A549 (cell line): Measurements from ENCODE around the gene TMPRSS9. TPM values are rescaled to one million over a fixed set of nuclear protein-coding genes. Genes with fewer than 3 reads are reported as not detected.

Source experiments
- ATAC-seq, 2 experiments: fragments of 200-7000 bp in 1 of 2; fragments of >200 bp in 1 of 2; cut with Nextera tagmentation in 1 of 2; cut with Tn5 transposase in 1 of 2; 3 replicates each; pipeline versions ENCODE4 v1.8.0 to v1.9.1; 2018 to 2020; ENCODE audit warnings: mild to moderate bottlenecking in 1 of 2, moderate library complexity in 1 of 2
- CTCF ChIA-PET: fragments of 300-600 bp; sonication (Branson Sonifier 250); formaldehyde crosslinking; extraction: SDS; loops from one replicate; lab custom pipeline; 2021; ENCODE audit warnings: antibody characterized with exemption, inconsistent platforms; lab: Yijun Ruan, JAX
- POLR2A ChIA-PET: fragments of 350-600 bp; formaldehyde crosslinking; extraction: SDS; loops from one replicate; lab custom pipeline; 2021; ENCODE audit warnings: antibody characterized with exemption, inconsistent platforms; lab: Yijun Ruan, JAX
- DNase-seq, 2 experiments: peaks; one replicate each; pipeline versions ENCODE4 v3.0.0 to v3.0.0-alpha.2; 2011 to 2016; ENCODE audit warnings: low read depth in 1 of 2, low spot score in 1 of 2
- FAIRE-seq: peaks from 2 replicates; lab custom pipeline; 2011; peaks lifted over from hg19 to GRCh38; lab: Jason Lieb, UNC
- H3K27ac ChIP-seq, 2 experiments: fragments of >200 bp; sonication (Bioruptor Twin); formaldehyde crosslinking; 3 replicates each; pipeline ENCODE4 v1.5.1; 2016 to 2017
- H3K4me1 ChIP-seq: fragments of >200 bp; sonication (Bioruptor Twin); formaldehyde crosslinking; 3 replicates; pipeline ENCODE4 v1.6.1; 2016
- H3K4me2 ChIP-seq: fragments of >200 bp; sonication (Bioruptor Twin); formaldehyde crosslinking; 3 replicates; pipeline ENCODE4 v1.6.1; 2016
- H3K4me3 ChIP-seq: fragments of >200 bp; sonication (Bioruptor Twin); formaldehyde crosslinking; 3 replicates; pipeline ENCODE4 v1.5.1; 2016
- H3K9me3 ChIP-seq: fragments of >200 bp; sonication (Bioruptor Twin); formaldehyde crosslinking; 3 replicates; pipeline ENCODE4 v1.6.1; 2016
- CBX2 ChIP-seq: fragments of 200-600 bp; sonication (generic); IDR thresholded peaks from 2 replicates; pipeline ENCODE4 v1.6.1; 2016; ENCODE audit warnings: low read depth, mild to moderate bottlenecking, borderline replicate concordance
- CEBPB ChIP-seq, 2 experiments: fragments of >200 bp in 1 of 2; sonication (Bioruptor Twin) in 1 of 2; formaldehyde crosslinking in 1 of 2; IDR thresholded peaks; 2 replicates each; pipeline ENCODE4 v1.6.1; 2012 to 2016
- FOSL2 ChIP-seq, 2 experiments: fragments of 450-650 bp in 1 of 2; fragments of >200 bp in 1 of 2; sonication (Bioruptor Twin) in 1 of 2; formaldehyde crosslinking; IDR thresholded peaks; 2 replicates each; pipeline versions ENCODE4 v1.5.0 to v1.6.1; 2016 to 2020; ENCODE audit warnings: mild to moderate bottlenecking in 1 of 2, moderate library complexity in 1 of 2
- GATA3 ChIP-seq: IDR thresholded peaks from 2 replicates; pipeline ENCODE4 v1.6.1; 2012; ENCODE audit warnings: borderline replicate concordance
- HDAC2 ChIP-seq: fragments of 200-600 bp; sonication (generic); IDR thresholded peaks from 2 replicates; pipeline ENCODE4 v1.6.1; 2016
- HOXA7 ChIP-seq: fragments of 250-450 bp; sonication (Bioruptor Pico); IDR thresholded peaks from 2 replicates; pipeline ENCODE4 v1.5.0; 2020; ENCODE audit warnings: mild to moderate bottlenecking, moderate library complexity
- HOXB5 ChIP-seq: fragments of 250-450 bp; sonication (Bioruptor Pico); IDR thresholded peaks from 2 replicates; pipeline ENCODE4 v1.5.0; 2020; ENCODE audit warnings: mild to moderate bottlenecking, moderate library complexity
- JUN ChIP-seq, 2 experiments: fragments of >200 bp; sonication (Bioruptor Twin); formaldehyde crosslinking; IDR thresholded peaks; 2 replicates in 1 of 2; 3 replicates in 1 of 2; pipeline ENCODE4 v1.6.1; 2016 to 2017
- KDM1A ChIP-seq: fragments of 200-600 bp; sonication (generic); IDR thresholded peaks from 2 replicates; pipeline ENCODE4 v1.6.1; 2016; ENCODE audit warnings: low read depth, mild to moderate bottlenecking
- KDM5A ChIP-seq: fragments of 200-600 bp; sonication (generic); IDR thresholded peaks from 2 replicates; pipeline ENCODE4 v1.6.1; 2016; ENCODE audit warnings: antibody characterized with exemption, mild to moderate bottlenecking
- MAFK ChIP-seq: fragments of 450-650 bp; IDR thresholded peaks from 2 replicates; pipeline ENCODE4 v1.6.1; 2014; ENCODE audit not compliant: partially characterized antibody
- MAZ ChIP-seq: fragments of 150-350 bp; IDR thresholded peaks from 2 replicates; pipeline ENCODE4 v1.6.1; 2014; ENCODE audit warnings: antibody characterized with exemption, low read depth, low read length, borderline replicate concordance
- MYC ChIP-seq: IDR thresholded peaks from 2 replicates; pipeline ENCODE4 v1.6.1; 2012; ENCODE audit warnings: mild to moderate bottlenecking, inconsistent platforms, low read length, improper control_type of control experiment, borderline replicate concordance
- NPAS2 ChIP-seq: fragments of 250-450 bp; sonication (Bioruptor Pico); IDR thresholded peaks from 2 replicates; pipeline ENCODE4 v1.8.0; 2022; ENCODE audit warnings: mild to moderate bottlenecking, moderate library complexity, borderline replicate concordance
- PHF8 ChIP-seq: fragments of 200-600 bp; sonication (generic); IDR thresholded peaks from 2 replicates; pipeline ENCODE4 v1.6.1; 2016; ENCODE audit warnings: low read depth, mild to moderate bottlenecking, antibody characterized with exemption, moderate library complexity, borderline replicate concordance
- POLR2AphosphoS2 ChIP-seq: conservative IDR thresholded peaks from 2 replicates; pipeline ENCODE4 v1.6.1; 2012; ENCODE audit warnings: low read length, improper control_type of control experiment, inconsistent platforms
- RAD21 ChIP-seq, 2 experiments: fragments of >200 bp in 1 of 2; sonication (Bioruptor Twin) in 1 of 2; formaldehyde crosslinking in 1 of 2; IDR thresholded peaks in 1 of 2; conservative IDR thresholded peaks in 1 of 2; 2 replicates in 1 of 2; 3 replicates in 1 of 2; pipeline ENCODE4 v1.6.1; 2012 to 2018; ENCODE audit warnings: inconsistent platforms in 1 of 2
- RARB ChIP-seq: fragments of 250-450 bp; sonication (Bioruptor Pico); IDR thresholded peaks from 2 replicates; pipeline ENCODE4 v1.8.0; 2021; ENCODE audit warnings: mild to moderate bottlenecking, moderate library complexity
- SMC3 ChIP-seq: fragments of >200 bp; sonication (Bioruptor Twin); formaldehyde crosslinking; IDR thresholded peaks from 3 replicates; pipeline ENCODE4 v1.6.1; 2018; ENCODE audit warnings: inconsistent platforms
- SREBF2 ChIP-seq: fragments of 450-650 bp; IDR thresholded peaks from 2 replicates; pipeline ENCODE4 v1.6.1; 2014; ENCODE audit warnings: mild to moderate bottlenecking, moderate library complexity
- TP53 ChIP-seq: fragments of 250-450 bp; sonication (Bioruptor Pico); IDR thresholded peaks from 2 replicates; pipeline ENCODE4 v1.5.0; 2021; ENCODE audit warnings: mild to moderate bottlenecking, moderate library complexity
- ZC3H11A ChIP-seq: fragments of 450-650 bp; IDR thresholded peaks from 2 replicates; pipeline ENCODE4 v1.6.1; 2014; ENCODE audit warnings: antibody characterized with exemption, mild to moderate bottlenecking
- WGBS: methylation state at CpG from one replicate; pipeline ENCODE4 v1.1.6; 2017; ENCODE audit errors: missing lambda C conversion rate; 5-methylcytosine and 5-hydroxymethylcytosine counted together
- polyA plus RNA-seq, 4 experiments: library from polyadenylated mRNA; depleted of rRNA in 3 of 4; stranded (reverse); fragments of >200 nt; fragmentation: RNase III in 1 of 4; extraction: RNeasy Plus Mini Kit Qiagen cat#74134 plus additional on column Dnase treatment in 1 of 4; gene quantifications; 2 replicates in 3 of 4; 3 replicates in 1 of 4; pipeline ENCODE4 v1.2.3, GENCODE V29; 2011 to 2017
- TF ChIP-seq, protein P1 (sequence below): fragments of 450-650 bp; IDR thresholded peaks from 2 replicates; pipeline ENCODE4 v1.6.1; 2014; ENCODE audit warnings: antibody characterized with exemption
- TF ChIP-seq, protein P2 (sequence below): fragments of >200 bp; sonication (Bioruptor Twin); formaldehyde crosslinking; IDR thresholded peaks from 2 replicates; pipeline ENCODE4 v1.6.1; 2016
- TF ChIP-seq, protein P3 (sequence below): IDR thresholded peaks from 2 replicates; pipeline ENCODE4 v1.6.1; 2012; ENCODE audit warnings: low read depth, borderline replicate concordance
- TF ChIP-seq, protein P4 (sequence below): fragments of >200 bp; sonication (Bioruptor Twin); formaldehyde crosslinking; IDR thresholded peaks from 3 replicates; pipeline ENCODE4 v1.5.1; 2016

The TMPRSS9 gene
- polyA plus RNA-seq, 2 of the 4 experiments (the other 2 are of a cell fraction) = 0.01 TPM; not detected in 1

DNA sequence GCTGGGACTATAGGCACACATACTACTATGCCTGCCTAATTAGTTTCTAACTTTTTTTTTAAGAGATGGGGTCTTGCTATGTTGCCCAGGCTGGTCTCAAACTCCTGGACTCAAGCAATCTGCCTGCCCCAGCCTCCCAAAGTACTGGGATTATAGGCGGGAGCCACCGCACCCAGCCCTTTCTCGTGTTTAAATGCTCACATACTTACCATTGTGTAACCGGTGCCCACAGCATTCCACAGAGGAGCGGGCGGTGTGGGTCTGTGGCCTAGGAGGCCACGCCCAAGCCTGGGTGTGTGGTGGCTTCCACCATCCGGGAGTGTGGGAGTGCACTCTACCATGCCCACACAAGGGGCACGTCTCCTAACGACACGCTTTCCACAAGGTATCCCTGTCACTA lies 89.0 kb downstream of the TMPRSS9 start:
- Histone ChIP-seq H3K27ac (no peak overlapping the region), H3K4me1 (peaks cover 12% of the 10 kb centered on the region; the same call in 2 of the 3 replicates), H3K4me3 (no peak overlapping the region), H3K9me3 (no peaks in the 10 kb centered on the region), H3K4me2 (no peak overlapping the region)
- ATAC-seq (no peak), FAIRE-seq (no peak), DNase-seq (no peak)
- TF ChIP-seq ZC3H11A (no peak), MAFK (no peak), GATA3 (no peak), JUN (IDR thresholded peaks at IDR 0.05) (no peak), MYC (no peak), RAD21 (conservative IDR thresholded peaks at IDR 0.05 in 1 of 2, IDR thresholded peaks at IDR 0.05 in 1 of 2) (no peak), POLR2AphosphoS2 (no peak), NPAS2 (no peak), CEBPB (IDR thresholded peaks at IDR 0.05) (no peak), CBX2 (no peak), SMC3 (no peak), HOXB5 (CRISPR knock-in tag) (no peak), HDAC2 (no peak)
- TF ChIP-seq, protein P1, sequence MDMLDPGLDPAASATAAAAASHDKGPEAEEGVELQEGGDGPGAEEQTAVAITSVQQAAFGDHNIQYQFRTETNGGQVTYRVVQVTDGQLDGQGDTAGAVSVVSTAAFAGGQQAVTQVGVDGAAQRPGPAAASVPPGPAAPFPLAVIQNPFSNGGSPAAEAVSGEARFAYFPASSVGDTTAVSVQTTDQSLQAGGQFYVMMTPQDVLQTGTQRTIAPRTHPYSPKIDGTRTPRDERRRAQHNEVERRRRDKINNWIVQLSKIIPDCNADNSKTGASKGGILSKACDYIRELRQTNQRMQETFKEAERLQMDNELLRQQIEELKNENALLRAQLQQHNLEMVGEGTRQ = no peak
- TF ChIP-seq, protein P2, sequence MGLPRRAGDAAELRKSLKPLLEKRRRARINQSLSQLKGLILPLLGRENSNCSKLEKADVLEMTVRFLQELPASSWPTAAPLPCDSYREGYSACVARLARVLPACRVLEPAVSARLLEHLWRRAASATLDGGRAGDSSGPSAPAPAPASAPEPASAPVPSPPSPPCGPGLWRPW = no peak
- TF ChIP-seq, protein P3, sequence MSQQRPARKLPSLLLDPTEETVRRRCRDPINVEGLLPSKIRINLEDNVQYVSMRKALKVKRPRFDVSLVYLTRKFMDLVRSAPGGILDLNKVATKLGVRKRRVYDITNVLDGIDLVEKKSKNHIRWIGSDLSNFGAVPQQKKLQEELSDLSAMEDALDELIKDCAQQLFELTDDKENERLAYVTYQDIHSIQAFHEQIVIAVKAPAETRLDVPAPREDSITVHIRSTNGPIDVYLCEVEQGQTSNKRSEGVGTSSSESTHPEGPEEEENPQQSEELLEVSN = no peak
- TF ChIP-seq, protein P4, sequence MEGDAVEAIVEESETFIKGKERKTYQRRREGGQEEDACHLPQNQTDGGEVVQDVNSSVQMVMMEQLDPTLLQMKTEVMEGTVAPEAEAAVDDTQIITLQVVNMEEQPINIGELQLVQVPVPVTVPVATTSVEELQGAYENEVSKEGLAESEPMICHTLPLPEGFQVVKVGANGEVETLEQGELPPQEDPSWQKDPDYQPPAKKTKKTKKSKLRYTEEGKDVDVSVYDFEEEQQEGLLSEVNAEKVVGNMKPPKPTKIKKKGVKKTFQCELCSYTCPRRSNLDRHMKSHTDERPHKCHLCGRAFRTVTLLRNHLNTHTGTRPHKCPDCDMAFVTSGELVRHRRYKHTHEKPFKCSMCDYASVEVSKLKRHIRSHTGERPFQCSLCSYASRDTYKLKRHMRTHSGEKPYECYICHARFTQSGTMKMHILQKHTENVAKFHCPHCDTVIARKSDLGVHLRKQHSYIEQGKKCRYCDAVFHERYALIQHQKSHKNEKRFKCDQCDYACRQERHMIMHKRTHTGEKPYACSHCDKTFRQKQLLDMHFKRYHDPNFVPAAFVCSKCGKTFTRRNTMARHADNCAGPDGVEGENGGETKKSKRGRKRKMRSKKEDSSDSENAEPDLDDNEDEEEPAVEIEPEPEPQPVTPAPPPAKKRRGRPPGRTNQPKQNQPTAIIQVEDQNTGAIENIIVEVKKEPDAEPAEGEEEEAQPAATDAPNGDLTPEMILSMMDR = no peak
- 89% methylated on average over 8 of the region's 11 CpGs for WGBS
- POLR2A ChIA-PET = no interaction called here
- CTCF ChIA-PET = interaction anchor here (1.8 kb wide), 1 partner anchor 18 kb away, joined by 3 read pairs; no protein-coding TSS in a partner anchor

DNA sequence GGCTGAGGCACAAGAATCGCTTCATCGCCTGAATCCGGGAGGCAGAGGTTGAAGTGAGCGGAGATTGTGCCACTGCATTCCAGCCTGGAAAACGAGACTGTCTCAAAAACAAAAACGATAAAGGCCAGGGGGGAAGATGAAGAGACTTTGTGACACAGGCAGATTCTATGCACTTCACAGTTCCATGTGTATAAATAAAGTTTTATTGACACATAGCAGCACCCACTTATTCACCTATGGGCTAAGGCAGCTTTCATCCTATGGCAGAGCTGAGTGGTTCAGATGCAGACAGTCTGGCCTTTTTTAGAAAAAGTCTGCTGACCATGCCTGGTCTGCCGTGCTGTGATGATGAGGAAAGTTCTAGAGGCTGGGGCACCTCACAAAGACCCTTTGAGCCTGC lies 91.1 kb downstream of the TMPRSS9 start:
- TF ChIP-seq PHF8 (no peak), MAZ (no peak), ZC3H11A (no peak), RARB (CRISPR knock-in tag) (no peak), KDM5A (no peak), HOXA7 (CRISPR knock-in tag) (no peak), TP53 (no peak), GATA3 (no peak), KDM1A (no peak), NPAS2 (no peak), SREBF2 (no peak), FOSL2 (IDR thresholded peaks at IDR 0.05) (no peak), FOSL2 (CRISPR knock-in tag; IDR thresholded peaks at IDR 0.05) (no peak)
- TF ChIP-seq, protein P2 = no peak
- Histone ChIP-seq H3K4me3 (no peak overlapping the region), H3K4me2 (no peak overlapping the region), H3K4me1 (peaks cover 17% of the 10 kb centered on the region; the same call in 2 of the 3 replicates), H3K9me3 (no peaks in the 10 kb centered on the region), H3K27ac (no peak overlapping the region)
- WGBS = 97% methylated on average over 7 of the region's 7 CpGs
- DNase-seq = no peak
- no peak for FAIRE-seq
- no peak for ATAC-seq
- ChIA-PET POLR2A (interaction anchor here (1.2 kb wide), 1 partner anchor 26 kb away, joined by 3 read pairs; no protein-coding TSS in a partner anchor), CTCF (interaction anchor here (0.6 kb wide), 1 partner anchor 40 kb away, joined by 4 read pairs; no protein-coding TSS in a partner anchor)
